ENCODE measurements around the gene NEDD4L.

Gene NEDD4L

DNA sequence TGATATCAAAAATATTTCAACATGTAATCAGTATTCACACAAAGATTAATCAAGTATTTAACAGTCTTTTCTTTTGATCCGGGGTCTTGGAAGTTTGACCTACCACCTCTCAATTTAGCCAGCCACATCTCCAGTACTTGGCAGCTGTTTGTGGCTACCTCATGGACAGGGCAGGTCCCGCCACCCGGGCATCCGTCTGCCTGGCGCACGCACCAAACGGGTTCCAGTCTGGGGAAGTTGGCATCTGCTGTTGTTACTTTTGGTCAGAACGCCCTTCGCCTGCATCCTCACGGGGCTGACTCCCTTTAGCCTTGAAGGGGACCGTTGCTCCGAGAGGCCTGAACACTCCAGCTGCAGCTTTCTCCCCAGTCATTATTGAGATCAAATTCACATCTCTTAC, 81.7 kb downstream of the NEDD4L start:
- no peaks in the 10 kb centered on the region for H3K36me3 Mint-ChIP-seq (ENCODE audit: low read depth)
- H3K27ac Mint-ChIP-seq: no peak overlapping the region
- no peaks in the 10 kb centered on the region for H3K9me3 Mint-ChIP-seq

DNA sequence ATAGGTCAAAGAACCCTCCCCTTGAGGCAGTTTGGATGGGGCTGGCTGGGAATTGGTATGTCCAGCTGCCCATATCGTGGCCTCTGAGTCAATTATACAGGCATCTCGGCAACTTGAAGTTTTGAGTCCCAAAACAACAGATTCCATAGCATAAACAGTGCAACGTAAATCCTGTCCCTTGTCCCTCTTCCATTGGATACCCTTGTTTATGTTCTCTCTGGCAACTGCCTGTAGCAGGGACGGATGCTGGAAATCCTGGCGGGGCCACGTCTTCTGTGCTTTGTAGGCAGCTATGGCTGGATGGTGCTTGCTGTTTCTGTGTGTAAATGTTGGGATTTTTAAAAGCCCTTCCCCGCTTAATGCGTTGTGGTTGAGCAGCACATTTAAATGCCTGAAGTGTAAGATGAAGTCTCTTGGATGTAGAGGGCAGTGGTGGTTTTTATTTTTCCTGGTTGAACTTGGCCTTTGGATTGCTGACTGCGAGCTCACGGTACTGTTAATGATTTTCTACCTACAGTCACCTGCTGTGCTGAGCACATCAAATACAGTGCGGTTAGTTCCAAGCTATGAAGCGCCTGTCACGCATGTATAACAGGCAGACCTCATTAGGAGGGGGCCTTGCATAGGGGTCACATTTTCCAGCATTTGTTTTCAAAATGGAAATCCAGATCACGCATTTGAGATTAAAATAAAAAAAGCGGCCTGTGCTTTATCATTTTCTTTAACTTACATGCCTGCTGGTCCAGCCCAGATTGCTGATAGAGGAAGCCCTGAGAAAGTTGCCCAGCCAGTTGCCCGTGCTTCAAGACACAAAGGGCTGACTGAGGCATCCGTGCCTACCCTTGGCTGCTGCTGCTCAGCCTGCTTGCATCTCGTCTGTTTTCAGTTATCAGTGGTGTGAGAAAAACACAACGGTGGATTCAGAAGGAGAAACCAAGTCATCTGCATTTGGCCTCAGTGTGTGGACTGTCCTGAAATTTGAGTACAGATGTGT, 84.7 kb downstream of the NEDD4L start:
- no peaks in the 10 kb centered on the region for H3K27me3 Mint-ChIP-seq
- H3K36me3 Mint-ChIP-seq (ENCODE audit: low read depth): no peaks in the 10 kb centered on the region
- H3K4me3 Mint-ChIP-seq: no peak overlapping the region
- peaks cover 5% of the 10 kb centered on the region for H3K4me1 Mint-ChIP-seq (ENCODE audit: low read depth)
- no peaks in the 10 kb centered on the region for H3K9me3 Mint-ChIP-seq
- no peak overlapping the region for H3K27ac Mint-ChIP-seq

More for the DNA sequence above, 81.7 kb downstream of the NEDD4L start:
- no peaks in the 10 kb centered on the region for H3K27me3 Mint-ChIP-seq
- no peak overlapping the region for H3K4me3 Mint-ChIP-seq
- peaks cover 5% of the 10 kb centered on the region for H3K4me1 Mint-ChIP-seq (ENCODE audit: low read depth)

DNA sequence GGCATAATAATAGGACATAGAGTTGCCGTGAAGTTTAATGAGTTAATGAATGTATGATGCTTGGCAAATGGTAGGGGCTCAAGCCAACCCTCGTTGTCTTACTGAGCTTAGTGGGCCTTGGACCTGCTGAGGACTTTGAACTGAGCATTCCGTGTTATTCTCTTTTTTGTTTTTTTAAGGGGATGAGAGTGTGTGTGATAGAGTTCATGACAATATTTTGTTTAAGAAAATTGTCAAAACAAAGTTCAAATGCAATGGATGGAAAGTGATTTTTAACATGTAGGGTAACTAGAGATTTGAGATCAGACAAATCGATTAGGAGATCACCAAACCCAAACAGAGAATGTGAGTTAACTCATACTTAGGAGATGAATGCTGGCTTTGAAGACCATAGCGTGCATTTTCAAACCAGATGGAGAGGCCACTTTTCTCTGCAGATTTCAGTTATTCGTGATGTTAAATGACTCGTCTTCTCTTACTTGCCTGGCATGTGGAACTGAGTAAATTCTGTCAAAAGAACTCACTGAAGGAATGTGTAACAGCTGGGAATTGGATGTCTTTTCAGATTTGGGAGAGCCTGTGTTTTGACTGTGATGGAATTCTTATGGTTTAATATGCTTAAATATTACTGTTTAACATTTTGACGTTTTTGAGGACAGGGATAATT, 88.7 kb downstream of the NEDD4L start:
- Mint-ChIP-seq H3K4me1 (ENCODE audit: low read depth) (peaks cover 11% of the 10 kb centered on the region), H3K36me3 (ENCODE audit: low read depth) (no peaks in the 10 kb centered on the region), H3K9me3 (no peaks in the 10 kb centered on the region), H3K27me3 (peaks cover 17% of the 10 kb centered on the region), H3K27ac (no peak overlapping the region), H3K4me3 (no peak overlapping the region)

- no peaks in the 10 kb centered on the region for H3K36me3 Mint-ChIP-seq (ENCODE audit: low read depth)
- no peak overlapping the region for H3K4me3 Mint-ChIP-seq
- peaks cover 23% of the 10 kb centered on the region for H3K27me3 Mint-ChIP-seq
- no peaks in the 10 kb centered on the region for H3K9me3 Mint-ChIP-seq
- H3K4me1 Mint-ChIP-seq (ENCODE audit: low read depth): peaks cover 16% of the 10 kb centered on the region
- H3K27ac Mint-ChIP-seq: no peak overlapping the region
These were observed 91.2 kb downstream of the NEDD4L start for GRCh38 chr18:58135183-58135641.

GRCh38 chr18:58135701-58136331, 91.8 kb downstream of the NEDD4L start:
- Mint-ChIP-seq H3K36me3 (ENCODE audit: low read depth) (no peaks in the 10 kb centered on the region), H3K27ac (no peak overlapping the region), H3K4me1 (ENCODE audit: low read depth) (peaks cover 16% of the 10 kb centered on the region), H3K9me3 (no peaks in the 10 kb centered on the region), H3K4me3 (no peak overlapping the region), H3K27me3 (peaks cover 23% of the 10 kb centered on the region)

DNA sequence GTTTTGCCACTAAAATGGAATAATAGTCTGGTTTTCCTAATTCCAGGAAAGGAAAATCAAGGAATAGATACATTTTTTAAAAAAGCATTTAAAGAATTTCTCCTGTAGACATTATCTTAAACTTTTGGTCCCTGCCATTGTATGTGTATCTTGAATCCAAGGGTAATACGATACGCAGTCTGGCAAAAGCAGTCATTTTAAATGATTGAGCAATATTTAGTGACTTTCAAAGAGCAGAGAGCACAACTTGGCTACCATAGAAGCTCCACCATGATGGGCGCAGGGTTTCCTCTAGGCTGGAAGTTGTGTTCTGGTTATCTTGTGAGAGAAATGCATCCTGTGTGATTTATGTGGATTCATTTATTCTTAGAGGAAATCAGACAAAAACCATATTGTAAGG, 92.9 kb downstream of the NEDD4L start:
- H3K36me3 Mint-ChIP-seq (ENCODE audit: low read depth): no peaks in the 10 kb centered on the region
- peaks cover 23% of the 10 kb centered on the region for H3K27me3 Mint-ChIP-seq
- H3K27ac Mint-ChIP-seq: no peak overlapping the region
- H3K4me1 Mint-ChIP-seq (ENCODE audit: low read depth): peaks cover 16% of the 10 kb centered on the region
- H3K4me3 Mint-ChIP-seq: no peak overlapping the region
- H3K9me3 Mint-ChIP-seq: no peaks in the 10 kb centered on the region

DNA sequence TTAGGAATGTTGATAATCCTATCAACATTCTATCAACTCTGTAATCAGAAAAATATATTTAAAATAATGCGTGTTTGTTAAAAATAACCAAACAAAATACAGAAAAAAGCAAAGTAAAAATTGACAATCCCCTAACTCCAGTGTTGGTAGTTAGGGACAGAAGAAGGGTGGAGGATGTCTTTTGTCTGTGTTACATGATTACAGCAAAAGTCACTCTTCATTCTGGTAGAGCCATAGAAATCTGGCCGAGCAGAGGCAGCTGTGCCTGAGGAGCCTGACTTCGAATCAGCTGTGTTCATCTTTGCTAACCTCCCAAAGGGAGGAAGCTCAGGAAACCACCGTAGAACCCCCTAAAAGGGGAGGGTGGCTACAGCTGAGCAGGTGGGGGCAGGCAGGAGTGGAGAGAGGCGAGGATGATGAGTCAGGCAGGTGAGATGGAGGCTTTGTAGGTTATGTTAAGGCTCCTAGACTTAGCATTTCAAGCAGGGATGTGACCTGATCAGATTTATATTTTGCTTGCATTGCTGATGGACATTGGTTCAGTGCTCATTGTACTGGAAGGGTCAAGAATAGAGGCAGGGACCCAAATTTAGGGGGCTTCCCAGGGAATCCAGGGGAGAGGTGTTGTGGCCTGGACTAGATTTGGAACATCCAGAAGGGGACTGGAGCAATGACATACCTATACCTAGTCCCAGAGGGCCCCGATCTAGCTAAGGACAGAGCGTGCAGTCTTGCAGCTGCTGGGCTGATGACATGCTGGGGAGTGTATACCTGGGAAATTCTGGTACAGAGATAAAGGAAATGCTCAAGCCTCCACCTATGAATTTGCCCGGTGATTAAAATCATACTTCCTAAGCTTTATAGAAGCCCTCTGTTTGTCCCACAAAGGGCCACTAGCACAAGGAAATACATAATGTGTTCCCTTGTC, 95.7 kb downstream of the NEDD4L start:
- H3K4me1 Mint-ChIP-seq (ENCODE audit: low read depth): peaks cover 16% of the 10 kb centered on the region
- no peaks in the 10 kb centered on the region for H3K36me3 Mint-ChIP-seq (ENCODE audit: low read depth)
- no peak overlapping the region for H3K27ac Mint-ChIP-seq
- H3K4me3 Mint-ChIP-seq: no peak overlapping the region
- no peaks in the 10 kb centered on the region for H3K9me3 Mint-ChIP-seq
- H3K27me3 Mint-ChIP-seq: peaks cover 27% of the 10 kb centered on the region

DNA sequence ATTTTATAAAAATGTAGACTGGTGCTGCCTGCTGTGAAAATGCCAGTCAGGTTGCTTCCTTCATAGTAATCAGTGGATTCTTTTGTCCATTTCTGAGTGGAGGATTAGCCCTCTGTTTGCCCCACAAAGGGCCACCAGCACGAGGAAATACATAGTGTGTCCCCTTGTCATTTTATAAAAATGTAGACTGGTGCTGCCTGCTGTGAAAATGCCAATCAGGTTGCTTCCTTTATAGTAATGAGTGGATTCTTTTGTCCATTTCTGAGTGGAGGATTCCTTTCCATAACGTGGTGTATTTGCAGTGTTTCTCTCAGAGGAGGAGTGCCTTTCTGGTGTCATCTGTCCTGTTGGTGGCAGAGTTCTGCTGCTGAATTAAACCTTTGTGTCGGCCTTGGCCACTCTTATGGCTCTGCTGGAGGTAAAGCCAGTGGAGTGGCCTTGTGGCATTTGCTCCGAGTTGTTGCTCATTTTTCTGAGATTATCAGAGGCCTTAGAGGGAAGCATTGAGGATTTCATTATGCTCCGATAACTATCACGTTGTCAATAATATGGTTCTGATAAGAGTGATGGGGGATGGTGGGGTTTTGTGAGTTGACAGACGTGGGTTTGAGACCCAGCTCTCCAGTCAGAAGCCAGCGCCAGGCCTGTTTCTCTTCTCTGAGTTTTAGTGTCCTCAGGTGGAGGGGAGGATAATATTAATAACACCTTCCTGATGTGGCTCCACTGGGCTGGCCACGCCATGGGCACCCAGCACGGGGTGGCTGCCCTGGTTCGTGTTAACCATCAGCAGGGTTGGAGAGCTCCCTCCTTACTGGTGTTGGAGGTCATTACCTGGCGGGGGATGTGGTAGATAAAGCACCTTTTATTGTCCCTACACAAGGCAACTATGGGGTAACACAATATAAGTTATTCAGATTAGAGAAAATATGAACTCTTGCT, 96.6 kb downstream of the NEDD4L start:
- no peaks in the 10 kb centered on the region for H3K36me3 Mint-ChIP-seq (ENCODE audit: low read depth)
- no peaks in the 10 kb centered on the region for H3K9me3 Mint-ChIP-seq
- no peak overlapping the region for H3K4me3 Mint-ChIP-seq
- H3K27me3 Mint-ChIP-seq: peaks cover 18% of the 10 kb centered on the region
- H3K4me1 Mint-ChIP-seq (ENCODE audit: low read depth): peaks cover 8% of the 10 kb centered on the region
- no peak overlapping the region for H3K27ac Mint-ChIP-seq

DNA sequence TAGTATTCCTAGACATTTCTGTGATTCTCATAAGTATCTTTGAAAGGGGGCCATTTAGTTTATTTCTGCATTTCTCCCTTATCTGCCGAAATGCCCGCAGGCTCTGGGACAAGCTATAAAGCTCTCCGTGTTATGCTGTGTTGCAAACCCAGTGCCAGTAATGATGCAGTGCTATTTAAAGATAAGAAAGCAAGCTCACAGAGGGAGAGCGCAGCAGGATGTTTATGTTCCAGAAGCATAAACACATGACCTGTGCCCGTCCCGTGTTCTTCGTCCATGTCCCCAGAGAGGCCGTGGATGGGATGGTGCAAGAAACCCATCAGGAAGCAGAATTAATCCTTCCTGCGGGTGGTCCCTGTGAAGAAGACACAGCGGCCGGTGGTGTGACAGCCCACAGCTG, 99.4 kb downstream of the NEDD4L start:
- Mint-ChIP-seq H3K4me3 (no peak overlapping the region), H3K9me3 (no peaks in the 10 kb centered on the region), H3K36me3 (ENCODE audit: low read depth) (no peaks in the 10 kb centered on the region), H3K4me1 (ENCODE audit: low read depth) (peaks cover 5% of the 10 kb centered on the region), H3K27ac (no peak overlapping the region), H3K27me3 (peaks cover 8% of the 10 kb centered on the region)

GRCh38 chr18:58144106-58144505, 100.1 kb downstream of the NEDD4L start:
- no peaks in the 10 kb centered on the region for H3K9me3 Mint-ChIP-seq
- H3K27ac Mint-ChIP-seq: no peak overlapping the region
- H3K4me1 Mint-ChIP-seq (ENCODE audit: low read depth): peaks cover 5% of the 10 kb centered on the region
- H3K27me3 Mint-ChIP-seq: peaks cover 4% of the 10 kb centered on the region
- H3K36me3 Mint-ChIP-seq (ENCODE audit: low read depth): no peaks in the 10 kb centered on the region
- H3K4me3 Mint-ChIP-seq: no peak overlapping the region

DNA sequence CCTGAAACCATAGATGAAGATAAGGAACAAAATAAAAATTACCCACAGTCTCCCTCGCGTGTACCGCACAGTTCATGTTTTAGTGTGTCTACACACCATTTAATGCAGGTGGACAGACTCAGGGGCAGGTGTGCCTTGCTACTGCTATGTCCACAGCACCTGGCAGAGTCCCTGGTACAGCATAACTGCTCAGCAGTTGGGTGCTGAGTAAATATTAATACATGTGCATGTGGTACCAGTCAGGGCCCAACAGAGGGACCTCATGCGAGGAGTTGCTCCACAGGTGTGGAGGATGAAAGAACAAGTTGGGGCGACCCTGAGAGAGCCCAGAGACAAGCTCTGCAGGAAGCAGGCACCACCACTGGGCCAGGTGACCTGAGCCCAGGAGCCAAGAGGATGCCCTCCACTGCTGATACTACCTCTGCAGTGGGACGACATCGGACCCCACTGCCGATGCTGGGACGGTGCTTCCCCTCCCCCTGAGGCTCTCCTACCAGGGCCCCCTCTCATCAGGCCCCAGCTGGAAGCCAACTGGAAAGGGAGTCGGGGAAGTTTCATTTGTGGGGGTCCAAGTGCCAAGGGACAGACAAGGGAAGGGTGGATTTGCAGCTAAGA, 100.8 kb downstream of the NEDD4L start:
- Mint-ChIP-seq H3K36me3 (ENCODE audit: low read depth) (no peaks in the 10 kb centered on the region), H3K27me3 (peaks cover 4% of the 10 kb centered on the region), H3K4me3 (no peak overlapping the region), H3K9me3 (no peaks in the 10 kb centered on the region), H3K4me1 (ENCODE audit: low read depth) (peaks cover 2% of the 10 kb centered on the region), H3K27ac (no peak overlapping the region)

- Mint-ChIP-seq H3K27ac (no peak overlapping the region), H3K4me1 (ENCODE audit: low read depth) (no peaks in the 10 kb centered on the region), H3K9me3 (no peaks in the 10 kb centered on the region), H3K4me3 (no peak overlapping the region), H3K27me3 (peaks cover 4% of the 10 kb centered on the region), H3K36me3 (ENCODE audit: low read depth) (no peaks in the 10 kb centered on the region)
These were observed 102.1 kb downstream of the NEDD4L start for GRCh38 chr18:58146099-58146498.

GRCh38 chr18:58148954-58149471, 105.0 kb downstream of the NEDD4L start:
- H3K36me3 Mint-ChIP-seq (ENCODE audit: low read depth): no peaks in the 10 kb centered on the region
- H3K27ac Mint-ChIP-seq: no peak overlapping the region
- no peaks in the 10 kb centered on the region for H3K4me1 Mint-ChIP-seq (ENCODE audit: low read depth)
- H3K27me3 Mint-ChIP-seq: peaks cover 10% of the 10 kb centered on the region
- H3K4me3 Mint-ChIP-seq: no peak overlapping the region
- H3K9me3 Mint-ChIP-seq: no peaks in the 10 kb centered on the region

All from stimulated activated naive CD8-positive, alpha-beta T cell treated with anti-CD3 and anti-CD28 coated beads, Interleukin-15, Interleukin-2, amounts not matched to agents 100 ng/mL and 50 ng/mL, for 24 hours (primary cell).